GM12875 (cell line): Measurements from ENCODE around the gene GRIN3A.
A peak's percentile ranks its signal among the peaks of the same experiment; 100 is the strongest.
"Not testable (repeated sequence)": the region's sequence is repeated elsewhere in the genome, so short reads cannot be mapped to it uniquely, and the experiment has no call there.

Source experiments
- H3K4me3 ChIP-seq: one replicate; pipeline ENCODE4 v1.5.1; 2011; ENCODE audit warnings: low read depth, low read length, control low read depth
- CTCF ChIP-seq: IDR thresholded peaks from 2 replicates; pipeline ENCODE4 v1.5.1; 2011; ENCODE audit warnings: low read depth, mild to moderate bottlenecking, control low read depth, inconsistent platforms, low read length, moderate library complexity, borderline replicate concordance; ENCODE audit not compliant: insufficient read depth

The GRIN3A gene

DNA sequence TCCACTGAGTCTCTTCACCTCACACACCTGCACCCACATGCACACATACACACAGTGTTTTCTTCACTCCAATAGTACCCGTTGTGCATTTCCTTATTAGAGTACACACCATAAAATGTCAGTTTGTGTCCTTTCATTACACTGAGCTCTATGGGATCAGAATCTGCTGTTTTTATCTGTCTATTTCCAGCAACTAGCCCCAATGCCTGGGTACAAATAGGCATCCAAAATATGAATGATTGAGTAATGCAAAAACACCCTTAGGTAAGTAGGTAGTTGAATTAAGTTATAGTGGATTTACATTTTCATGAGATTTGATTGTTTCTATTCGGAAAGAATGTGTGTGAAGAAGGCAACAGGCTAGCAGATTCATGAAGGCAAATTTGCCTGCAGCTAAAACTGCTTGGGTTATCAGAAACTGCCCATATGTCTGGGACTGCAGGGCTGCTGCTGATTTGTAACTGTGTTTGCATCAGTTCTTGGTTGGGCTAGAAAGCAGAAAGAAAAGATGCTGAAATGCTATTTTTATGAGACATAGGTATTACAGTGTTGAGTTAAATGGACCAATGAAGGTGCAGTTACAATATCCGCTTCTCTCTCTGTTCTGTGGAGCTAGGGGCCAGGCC is 170.6 kb downstream of the GRIN3A start:
- TF ChIP-seq CTCF, result no peak
- no peak overlapping the region for H3K4me3 ChIP-seq

GRCh38 chr9:101566904-101567724 is 171.3 kb downstream of the GRIN3A start:
- no peak overlapping the region for H3K4me3 ChIP-seq
- TF ChIP-seq CTCF, result peak; percentile 33; the same call in 1 of the 2 replicates

DNA sequence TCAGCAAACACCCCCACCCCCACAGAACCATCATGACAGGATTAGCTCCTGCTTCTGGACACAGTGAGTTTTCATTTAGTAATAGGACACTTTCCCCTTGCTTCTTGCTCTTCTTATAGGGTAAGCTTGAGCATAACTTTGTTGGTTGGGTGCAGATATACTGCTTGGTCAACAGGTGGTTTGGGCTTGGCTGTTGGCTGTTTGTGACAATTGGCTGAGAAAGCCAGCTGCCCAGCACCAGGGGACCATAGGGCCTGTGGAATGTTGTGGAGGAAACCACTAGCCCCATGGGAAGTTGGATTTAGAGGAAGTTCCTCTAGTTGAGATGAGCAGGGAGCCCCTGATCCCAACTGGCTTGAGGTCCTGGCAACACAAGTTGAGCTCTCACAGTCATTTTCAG is 174.2 kb downstream of the GRIN3A start:
- H3K4me3 ChIP-seq, result no peak overlapping the region
- TF ChIP-seq CTCF, result no peak

DNA sequence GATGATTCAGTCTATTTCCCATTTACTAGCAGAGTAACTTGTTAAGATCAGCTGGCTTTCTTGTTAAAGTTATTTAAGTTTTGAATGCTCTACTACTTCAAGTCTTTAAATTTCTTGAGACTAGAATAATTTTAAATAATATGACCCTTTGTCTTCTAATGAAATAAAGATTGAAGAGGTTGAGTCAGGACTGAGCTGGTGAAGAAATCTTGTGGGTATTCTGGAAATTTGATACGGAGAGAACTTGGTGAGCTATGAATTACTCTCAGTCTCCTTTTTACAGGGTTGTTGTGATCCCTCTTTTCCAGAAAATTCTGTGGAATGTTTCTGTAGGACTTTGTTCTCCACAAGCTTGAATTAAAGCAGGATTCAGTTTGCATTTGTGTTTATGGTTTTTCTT is 175.5 kb downstream of the GRIN3A start:
- no peak for TF ChIP-seq CTCF
- H3K4me3 ChIP-seq, result no peak overlapping the region

DNA sequence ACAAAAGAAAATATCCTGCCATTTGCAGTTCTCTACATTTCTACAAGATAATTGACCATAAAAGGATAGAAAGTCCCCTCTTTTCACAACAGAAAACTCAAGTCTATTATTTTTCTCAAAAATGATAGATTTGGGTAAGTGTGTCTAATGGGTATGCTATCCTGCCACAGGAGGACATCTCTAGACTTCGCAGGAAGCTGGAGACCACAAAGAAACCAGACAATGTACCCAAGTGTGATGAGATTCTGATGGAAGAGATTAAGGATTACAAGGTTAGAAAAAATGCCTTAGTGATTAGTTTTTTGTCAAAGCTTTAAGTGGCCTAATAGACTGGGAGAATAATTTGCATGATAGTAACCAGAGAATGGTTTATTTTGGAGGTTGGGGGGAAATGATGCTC is 176.7 kb downstream of the GRIN3A start:
- TF ChIP-seq CTCF, result no peak
- H3K4me3 ChIP-seq, result no peak overlapping the region

DNA sequence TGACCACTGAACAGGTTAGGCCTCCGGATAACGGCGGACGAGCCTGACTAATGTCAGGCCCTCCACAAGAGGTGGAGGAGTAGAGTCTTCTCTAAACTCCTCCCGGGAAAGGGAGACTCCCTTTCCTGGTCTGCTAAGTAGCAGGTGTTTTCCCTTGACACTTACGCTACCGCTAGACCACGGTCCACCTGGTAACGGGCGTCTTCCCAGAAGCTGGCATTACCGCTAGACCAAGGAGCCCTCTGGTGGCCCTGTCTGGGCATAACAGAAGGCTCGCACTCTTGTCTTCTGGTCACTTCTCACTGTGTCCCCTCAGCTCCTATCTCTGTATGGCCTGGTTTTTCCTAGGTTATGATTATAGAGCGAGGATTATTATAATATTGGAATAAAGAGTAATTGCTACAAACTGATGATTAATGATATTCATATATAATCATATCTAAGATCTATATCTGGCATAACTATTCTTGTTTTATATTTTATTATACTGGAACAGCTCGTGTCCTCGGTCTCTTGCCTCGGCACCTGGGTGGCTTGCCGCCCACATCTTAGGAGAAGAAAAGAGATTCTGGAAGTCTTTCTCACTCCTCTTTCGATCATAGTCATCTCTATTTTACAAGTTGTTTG is 188.9 kb downstream of the GRIN3A start:
- not testable (repeated sequence) for H3K4me3 ChIP-seq

DNA sequence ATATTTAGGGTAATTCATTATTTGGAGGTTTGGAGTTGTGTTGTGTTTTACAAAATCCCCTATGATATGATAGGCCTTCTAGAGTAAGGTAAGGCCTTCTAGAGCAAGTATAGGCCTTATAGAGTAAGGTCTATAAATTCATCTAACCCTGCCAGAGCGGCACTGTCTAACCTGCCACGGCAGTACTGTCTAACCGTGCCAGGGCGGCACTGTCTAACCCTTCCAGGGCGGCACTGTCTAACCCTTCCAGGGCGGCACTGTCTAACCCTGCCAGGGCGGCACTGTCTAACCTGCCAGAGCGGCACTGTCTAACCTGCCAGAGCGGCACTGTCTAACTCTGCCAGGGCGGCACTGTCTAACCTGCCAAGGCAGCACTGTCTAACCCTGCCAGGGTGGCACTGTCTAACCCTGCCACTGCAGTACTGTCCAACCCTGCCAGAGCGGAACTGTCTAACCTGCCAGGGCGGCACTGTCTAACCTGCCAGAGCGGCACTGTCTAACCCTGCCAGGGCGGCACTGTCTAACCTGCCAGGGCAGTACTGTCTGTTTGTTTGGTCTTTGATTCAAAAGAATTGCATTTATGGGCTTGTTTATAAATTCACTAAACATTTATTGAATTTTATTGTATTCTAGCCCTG is 195.2 kb downstream of the GRIN3A start:
- TF ChIP-seq CTCF, result no peak
- no peak overlapping the region for H3K4me3 ChIP-seq
